Measurements from ENCODE around the gene DUSP22.

DNA sequence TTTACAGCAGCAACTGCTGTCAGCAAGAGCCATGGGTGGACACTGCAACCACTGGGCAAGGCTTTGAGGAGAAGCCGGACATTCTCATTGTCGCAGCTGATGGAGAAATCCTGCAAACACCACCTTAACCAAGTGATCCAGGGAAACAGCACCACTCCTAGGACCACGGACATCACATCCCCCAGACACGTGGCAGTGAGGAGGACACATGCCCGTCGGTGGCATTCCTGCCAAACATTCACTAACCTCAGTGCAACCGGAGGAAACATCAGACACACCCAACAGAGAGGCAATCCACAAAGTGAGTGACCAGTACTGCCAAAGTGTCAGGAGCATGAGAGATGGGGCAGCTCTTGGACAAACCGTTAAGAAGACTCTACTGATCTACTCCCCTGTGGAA, 82.7 kb downstream of the DUSP22 start:
- no peak for TF ChIP-seq EZH2 (IDR thresholded peaks at IDR 0.05; ENCODE audit: insufficient read depth, low read length)
- TF ChIP-seq, protein P1, sequence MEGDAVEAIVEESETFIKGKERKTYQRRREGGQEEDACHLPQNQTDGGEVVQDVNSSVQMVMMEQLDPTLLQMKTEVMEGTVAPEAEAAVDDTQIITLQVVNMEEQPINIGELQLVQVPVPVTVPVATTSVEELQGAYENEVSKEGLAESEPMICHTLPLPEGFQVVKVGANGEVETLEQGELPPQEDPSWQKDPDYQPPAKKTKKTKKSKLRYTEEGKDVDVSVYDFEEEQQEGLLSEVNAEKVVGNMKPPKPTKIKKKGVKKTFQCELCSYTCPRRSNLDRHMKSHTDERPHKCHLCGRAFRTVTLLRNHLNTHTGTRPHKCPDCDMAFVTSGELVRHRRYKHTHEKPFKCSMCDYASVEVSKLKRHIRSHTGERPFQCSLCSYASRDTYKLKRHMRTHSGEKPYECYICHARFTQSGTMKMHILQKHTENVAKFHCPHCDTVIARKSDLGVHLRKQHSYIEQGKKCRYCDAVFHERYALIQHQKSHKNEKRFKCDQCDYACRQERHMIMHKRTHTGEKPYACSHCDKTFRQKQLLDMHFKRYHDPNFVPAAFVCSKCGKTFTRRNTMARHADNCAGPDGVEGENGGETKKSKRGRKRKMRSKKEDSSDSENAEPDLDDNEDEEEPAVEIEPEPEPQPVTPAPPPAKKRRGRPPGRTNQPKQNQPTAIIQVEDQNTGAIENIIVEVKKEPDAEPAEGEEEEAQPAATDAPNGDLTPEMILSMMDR (IDR thresholded peaks at IDR 0.05; ENCODE audit: insufficient read depth, low read depth, low read length) = no peak
